ENCODE measurements around the gene STEEP1. TPM values are rescaled to one million over a fixed set of nuclear protein-coding genes. Genes with fewer than 3 reads are reported as not detected.

STEEP1 gene
- total and polyA plus RNA-seq, 2 donors (not counting 3 experiments of a cell fraction or from before 2014, with no cell fraction given), result 12.1 to 23.1 TPM

- dilution Hi-C loops (cut with MboI; ENCODE audit: extremely low pct_ligation_motif_present, low sequenced_read_pairs) (no loop called here), intact Hi-C loops (cut with micrococcal nuclease) (no loop called here)
- Histone ChIP-seq H3K27me3 (ENCODE audit: control insufficient read depth in 2 of 2, insufficient read depth in 2 of 2, low read length in 2 of 2) (no peaks in the 10 kb centered on the region), H3K4me1 (ENCODE audit: control insufficient read depth, extremely low read depth, insufficient read depth, low read length) (no peaks in the 10 kb centered on the region), H3K4me3 (replicated peaks in 1 of 3; ENCODE audit: insufficient read depth in 1 of 3, low read depth in 1 of 3, low read length in 3 of 3) (no peak overlapping the region), H2AFZ (ENCODE audit: low read depth, low read length) (no peak overlapping the region), H3K9ac (replicated peaks; ENCODE audit: extremely low read depth, insufficient read depth, low read length) (no peak overlapping the region), H3K4me2 (ENCODE audit: insufficient read depth, low read length) (no peak overlapping the region), H3K36me3 (ENCODE audit: control insufficient read depth in 2 of 2, extremely low read depth in 1 of 2, insufficient read depth in 2 of 2, low read length in 2 of 2) (no peaks in the 10 kb centered on the region), H4K20me1 (replicated peaks; ENCODE audit: control insufficient read depth, extremely low read depth, insufficient read depth, low read length) (no peaks in the 10 kb centered on the region), H3K27ac (ENCODE audit: insufficient read depth, low read depth, low read length) (no peak overlapping the region), H3K79me2 (ENCODE audit: control insufficient read depth, insufficient read depth, low read length) (no peaks in the 10 kb centered on the region), H3K9me3 (replicated peaks; ENCODE audit: control insufficient read depth, insufficient read depth, low read length) (no peaks in the 10 kb centered on the region), H3K9me1 (replicated peaks; ENCODE audit: control insufficient read depth, extremely low read depth, insufficient read depth, low read length) (no peaks in the 10 kb centered on the region)
- no TSS peak for BruUV-seq (replicated peaks)
- ChIA-PET POLR2A (no interaction called here), CTCF (interaction anchor here (0.6 kb wide), 1 partner anchor 92 kb away, joined by 3 read pairs; no protein-coding TSS in a partner anchor)
- FAIRE-seq (no peak), DNase-seq (ENCODE audit: low read depth, low spot score) (no peak)
- TF ChIP-seq MYC (IDR thresholded peaks at IDR 0.05; ENCODE audit: low read depth, low read length) (no peak), MAX (IDR thresholded peaks at IDR 0.05; ENCODE audit: insufficient read depth, insufficient read length) (no peak), JUN (IDR thresholded peaks at IDR 0.05; ENCODE audit: borderline replicate concordance, insufficient read depth, insufficient read length, low read depth) (no peak)
- TF ChIP-seq, protein P1, sequence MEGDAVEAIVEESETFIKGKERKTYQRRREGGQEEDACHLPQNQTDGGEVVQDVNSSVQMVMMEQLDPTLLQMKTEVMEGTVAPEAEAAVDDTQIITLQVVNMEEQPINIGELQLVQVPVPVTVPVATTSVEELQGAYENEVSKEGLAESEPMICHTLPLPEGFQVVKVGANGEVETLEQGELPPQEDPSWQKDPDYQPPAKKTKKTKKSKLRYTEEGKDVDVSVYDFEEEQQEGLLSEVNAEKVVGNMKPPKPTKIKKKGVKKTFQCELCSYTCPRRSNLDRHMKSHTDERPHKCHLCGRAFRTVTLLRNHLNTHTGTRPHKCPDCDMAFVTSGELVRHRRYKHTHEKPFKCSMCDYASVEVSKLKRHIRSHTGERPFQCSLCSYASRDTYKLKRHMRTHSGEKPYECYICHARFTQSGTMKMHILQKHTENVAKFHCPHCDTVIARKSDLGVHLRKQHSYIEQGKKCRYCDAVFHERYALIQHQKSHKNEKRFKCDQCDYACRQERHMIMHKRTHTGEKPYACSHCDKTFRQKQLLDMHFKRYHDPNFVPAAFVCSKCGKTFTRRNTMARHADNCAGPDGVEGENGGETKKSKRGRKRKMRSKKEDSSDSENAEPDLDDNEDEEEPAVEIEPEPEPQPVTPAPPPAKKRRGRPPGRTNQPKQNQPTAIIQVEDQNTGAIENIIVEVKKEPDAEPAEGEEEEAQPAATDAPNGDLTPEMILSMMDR (IDR thresholded peaks at IDR 0.05; ENCODE audit: extremely low read depth in 1 of 2, insufficient read depth in 1 of 2, low read depth in 1 of 2, low read length in 2 of 2), result no peak
Measured at GRCh38 chrX:119518371-119518770, 46.8 kb downstream of the STEEP1 start.

- H4K20me1 ChIP-seq (replicated peaks; ENCODE audit: control insufficient read depth, extremely low read depth, insufficient read depth, low read length), result no peaks in the 10 kb centered on the region
- no peaks in the 10 kb centered on the region for H3K36me3 ChIP-seq (ENCODE audit: control insufficient read depth in 2 of 2, extremely low read depth in 1 of 2, insufficient read depth in 2 of 2, low read length in 2 of 2)
- no peak overlapping the region for H3K4me2 ChIP-seq (ENCODE audit: insufficient read depth, low read length)
- no peaks in the 10 kb centered on the region for H3K9me1 ChIP-seq (replicated peaks; ENCODE audit: control insufficient read depth, extremely low read depth, insufficient read depth, low read length)
- dilution Hi-C loops (cut with MboI; ENCODE audit: extremely low pct_ligation_motif_present, low sequenced_read_pairs), result no loop called here
- H3K4me3 ChIP-seq (replicated peaks in 1 of 3; ENCODE audit: insufficient read depth in 1 of 3, low read depth in 1 of 3, low read length in 3 of 3), result no peak overlapping the region
- H3K9ac ChIP-seq (replicated peaks; ENCODE audit: extremely low read depth, insufficient read depth, low read length), result no peak overlapping the region
- no peaks in the 10 kb centered on the region for H3K79me2 ChIP-seq (ENCODE audit: control insufficient read depth, insufficient read depth, low read length)
- H3K9me3 ChIP-seq (replicated peaks; ENCODE audit: control insufficient read depth, insufficient read depth, low read length), result no peaks in the 10 kb centered on the region
- intact Hi-C loops (cut with micrococcal nuclease), result loop anchor here (1.0 to 2.0 kb wide), 7 partner anchors 58 to 371 kb away; partner anchors contain the start of genes NKRF and UBE2A
- no peak overlapping the region for H3K27ac ChIP-seq (ENCODE audit: insufficient read depth, low read depth, low read length)
- no peaks in the 10 kb centered on the region for H3K27me3 ChIP-seq (ENCODE audit: control insufficient read depth in 2 of 2, insufficient read depth in 2 of 2, low read length in 2 of 2)
- FAIRE-seq (peak; percentile 98), DNase-seq (ENCODE audit: low read depth, low spot score) (peak; percentile 67)
- H2AFZ ChIP-seq (ENCODE audit: low read depth, low read length), result peak overlapping the region; percentile 90
- TF ChIP-seq, protein P1 (IDR thresholded peaks at IDR 0.05; ENCODE audit: extremely low read depth in 1 of 2, insufficient read depth in 1 of 2, low read depth in 1 of 2, low read length in 2 of 2), result peak; percentile 69 to 82
- TF ChIP-seq JUN (IDR thresholded peaks at IDR 0.05; ENCODE audit: borderline replicate concordance, insufficient read depth, insufficient read length, low read depth) (no peak), MYC (IDR thresholded peaks at IDR 0.05; ENCODE audit: low read depth, low read length) (no peak)
- BruUV-seq (replicated peaks), result no TSS peak
- no peaks in the 10 kb centered on the region for H3K4me1 ChIP-seq (ENCODE audit: control insufficient read depth, extremely low read depth, insufficient read depth, low read length)
- CTCF ChIA-PET, result interaction anchor here (0.5 to 2.7 kb wide), 24 partner anchors 10 to 275 kb away, joined by 3 to 28 read pairs (median 4); partner anchors contain the start of genes NKRF, RPL39, SEPTIN6 and UBE2A
- POLR2A ChIA-PET, result no interaction called here
Measured at GRCh38 chrX:119516157-119516702, 49.0 kb downstream of the STEEP1 start.

Data from endothelial cell of umbilical vein (primary cell).